Fibroblast of the aortic adventitia (primary cell): ENCODE data around the gene CD163L1. TPM values are rescaled to one million over a fixed set of nuclear protein-coding genes. Genes with fewer than 3 reads are reported as not detected.

Source experiments
- DNase-seq: peaks from one replicate; pipeline ENCODE4 v3.0.0-alpha.2; 2010; ENCODE audit warnings: low read depth
- H3K4me3 ChIP-seq: 2 replicates; pipeline ENCODE4 v1.5.1; 2011; ENCODE audit warnings: low read depth, mild to moderate bottlenecking, control low read depth, low read length, moderate library complexity
- CTCF ChIP-seq: IDR thresholded peaks from 2 replicates; pipeline ENCODE4 v1.5.1; 2011; ENCODE audit warnings: mild to moderate bottlenecking, low read length, control low read depth, inconsistent platforms; ENCODE audit not compliant: insufficient read depth
- total RNA-seq: library from RNA; depleted of rRNA; stranded (reverse); fragments of >200 nt; gene quantifications from 2 replicates; pipeline ENCODE4 v1.2.3, GENCODE V29; 2012; ENCODE audit warnings: low replicate concordance

The CD163L1 gene
- total RNA-seq, 1 donor, result 0.36 TPM

GRCh38 chr12:7319930-7320329, 124.0 kb downstream of the CD163L1 start:
- no peak overlapping the region for H3K4me3 ChIP-seq
- no peak for TF ChIP-seq CTCF
- no peak for DNase-seq

- no peak for DNase-seq
- no peak for TF ChIP-seq CTCF
- no peak overlapping the region for H3K4me3 ChIP-seq
Measured at GRCh38 chr12:7310070-7310469, 133.9 kb downstream of the CD163L1 start.

Other genes with a start within 250 kb of the CD163L1 start
- not detected in 2 replicates for gene ACSM4, start 140.1 kb downstream of the CD163L1 start, total RNA-seq
- not detected in 2 replicates for gene CD163, start 59.6 kb upstream of the CD163L1 start, total RNA-seq
- gene APOBEC1, start 221.8 kb upstream of the CD163L1 start, total RNA-seq, result not detected in 2 replicates